Islet of Langerhans (tissue), 1 donor: ENCODE data around the gene MVD.

Experiments
- FAIRE-seq: peaks from one replicate; lab custom pipeline; 2011; peaks lifted over from hg19 to GRCh38; lab: Jason Lieb, UNC

Gene MVD

GRCh38 chr16:88697116-88697830 lies 34.4 kb upstream of the MVD start:
- FAIRE-seq, result no peak

GRCh38 chr16:88696441-88696840 lies 33.5 kb upstream of the MVD start:
- FAIRE-seq, result no peak

GRCh38 chr16:88695753-88696152 lies 32.9 kb upstream of the MVD start:
- no peak for FAIRE-seq

- no peak for FAIRE-seq
Measured at GRCh38 chr16:88695218-88695617, 32.3 kb upstream of the MVD start.

- FAIRE-seq, result no peak
Measured at GRCh38 chr16:88694221-88695087, 31.6 kb upstream of the MVD start.

GRCh38 chr16:88693420-88694177 lies 30.7 kb upstream of the MVD start:
- FAIRE-seq, result no peak

- no peak for FAIRE-seq
Measured at GRCh38 chr16:88692861-88693260, 30.0 kb upstream of the MVD start.

GRCh38 chr16:88691924-88692560 lies 29.2 kb upstream of the MVD start:
- no peak for FAIRE-seq

- no peak for FAIRE-seq
Measured at GRCh38 chr16:88691129-88691813, 28.4 kb upstream of the MVD start.

- no peak for FAIRE-seq
Measured at GRCh38 chr16:88690341-88691128, 27.6 kb upstream of the MVD start.

- FAIRE-seq, result no peak
Measured at GRCh38 chr16:88688013-88688778, 25.3 kb upstream of the MVD start.

GRCh38 chr16:88687676-88688012 lies 24.8 kb upstream of the MVD start:
- no peak for FAIRE-seq

GRCh38 chr16:88687254-88687576 lies 24.3 kb upstream of the MVD start:
- FAIRE-seq, result no peak

- no peak for FAIRE-seq
Measured at GRCh38 chr16:88686439-88687253, 23.8 kb upstream of the MVD start, which contains the start of gene SNAI3. Gene SNAI3 (minus strand): TSS chr16:88686507. CDS start chr16:88686406, 101 bp downstream.

GRCh38 chr16:88686062-88686438 lies 23.2 kb upstream of the MVD start:
- no peak for FAIRE-seq

- FAIRE-seq, result no peak
Measured at GRCh38 chr16:88685156-88686061, 22.5 kb upstream of the MVD start.

GRCh38 chr16:88684569-88685155 lies 21.8 kb upstream of the MVD start:
- no peak for FAIRE-seq
